ENCODE data around the gene ARMC3. TPM values are rescaled to one million over a fixed set of nuclear protein-coding genes. Genes with fewer than 3 reads are reported as not detected.
"Not testable (repeated sequence)": the region's sequence is repeated elsewhere in the genome, so short reads cannot be mapped to it uniquely, and the experiment has no call there.

Gene ARMC3
- total RNA-seq, 3 donors from 2014 or later, result not detected

DNA sequence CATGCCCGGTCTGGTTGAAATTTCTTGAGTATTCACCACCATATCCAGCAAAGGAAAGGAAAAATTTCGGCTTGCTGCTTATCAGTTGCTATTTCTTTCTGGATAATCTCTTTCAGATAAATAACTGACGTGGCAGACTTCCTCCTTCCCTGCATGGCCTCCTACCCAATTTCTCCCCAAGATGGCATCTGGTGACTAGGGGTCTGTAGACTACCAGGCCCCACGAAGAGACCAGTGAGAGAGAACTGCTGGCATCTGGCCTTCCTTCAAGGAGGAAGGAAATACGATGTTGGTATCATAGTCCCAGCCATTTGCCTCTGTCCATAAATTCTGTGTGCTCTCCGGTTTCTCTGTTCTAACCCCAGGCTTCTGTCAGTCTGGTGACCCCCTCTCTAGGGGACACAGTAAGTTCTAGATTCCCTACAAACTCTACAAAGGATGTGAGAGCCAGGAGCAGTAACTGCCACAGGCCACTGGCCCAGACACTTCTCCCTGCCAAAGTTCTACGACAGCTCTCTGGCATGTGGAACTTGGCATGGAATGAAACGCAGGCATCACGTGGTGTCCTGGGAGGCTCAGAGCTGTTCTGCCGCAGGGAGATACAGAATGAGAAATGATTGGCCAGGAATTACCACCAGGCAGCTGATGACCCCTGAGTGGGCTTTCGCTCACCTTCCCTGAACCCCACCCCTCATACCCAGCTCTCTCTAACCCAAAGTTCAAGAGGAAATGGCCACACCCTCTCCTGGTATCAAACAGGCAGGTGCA is 137.5 kb downstream of the ARMC3 start:
- Histone ChIP-seq H3K4me3 (no peak overlapping the region), H3K9me3 (no peaks in the 10 kb centered on the region), H3K4me1 (ENCODE audit: low read depth) (peaks cover 11% of the 10 kb centered on the region), H3K36me3 (ENCODE audit: low read depth) (no peaks in the 10 kb centered on the region)
- TF ChIP-seq, protein P1, sequence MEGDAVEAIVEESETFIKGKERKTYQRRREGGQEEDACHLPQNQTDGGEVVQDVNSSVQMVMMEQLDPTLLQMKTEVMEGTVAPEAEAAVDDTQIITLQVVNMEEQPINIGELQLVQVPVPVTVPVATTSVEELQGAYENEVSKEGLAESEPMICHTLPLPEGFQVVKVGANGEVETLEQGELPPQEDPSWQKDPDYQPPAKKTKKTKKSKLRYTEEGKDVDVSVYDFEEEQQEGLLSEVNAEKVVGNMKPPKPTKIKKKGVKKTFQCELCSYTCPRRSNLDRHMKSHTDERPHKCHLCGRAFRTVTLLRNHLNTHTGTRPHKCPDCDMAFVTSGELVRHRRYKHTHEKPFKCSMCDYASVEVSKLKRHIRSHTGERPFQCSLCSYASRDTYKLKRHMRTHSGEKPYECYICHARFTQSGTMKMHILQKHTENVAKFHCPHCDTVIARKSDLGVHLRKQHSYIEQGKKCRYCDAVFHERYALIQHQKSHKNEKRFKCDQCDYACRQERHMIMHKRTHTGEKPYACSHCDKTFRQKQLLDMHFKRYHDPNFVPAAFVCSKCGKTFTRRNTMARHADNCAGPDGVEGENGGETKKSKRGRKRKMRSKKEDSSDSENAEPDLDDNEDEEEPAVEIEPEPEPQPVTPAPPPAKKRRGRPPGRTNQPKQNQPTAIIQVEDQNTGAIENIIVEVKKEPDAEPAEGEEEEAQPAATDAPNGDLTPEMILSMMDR (IDR thresholded peaks at IDR 0.05), result no peak
- ATAC-seq, result peak; percentile 92
- DNase-seq, result peak; percentile 66 to 84 (median 73)
- intact Hi-C loops (cut with DNase I, micrococcal nuclease), result no loop called here

DNA sequence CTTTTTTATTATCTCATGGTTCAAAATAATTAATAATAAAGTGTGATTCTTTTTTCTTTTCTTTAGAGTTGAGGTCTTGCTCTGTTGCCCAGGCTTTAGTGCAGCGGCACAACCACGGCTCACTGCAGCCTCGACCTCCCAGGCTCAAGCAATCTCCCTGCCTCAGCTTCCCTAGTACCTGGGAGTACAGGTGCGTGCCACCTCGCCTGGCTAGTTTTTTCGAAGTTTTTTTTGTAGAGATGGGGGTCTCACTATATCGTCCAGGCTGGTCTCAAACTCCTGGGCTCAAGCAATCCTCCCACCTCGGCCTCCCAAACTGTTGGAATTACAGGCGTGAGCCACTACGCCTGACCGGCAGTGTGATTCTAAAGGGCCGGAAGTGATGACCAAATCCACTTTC is 139.5 kb downstream of the ARMC3 start:
- DNase-seq (no peak), ATAC-seq (no peak)
- H3K9me3 ChIP-seq, result no peaks in the 10 kb centered on the region
- no peaks in the 10 kb centered on the region for H3K36me3 ChIP-seq (ENCODE audit: low read depth)
- no peak overlapping the region for H3K4me3 ChIP-seq
- intact Hi-C loops (cut with DNase I, micrococcal nuclease), result no loop called here
- TF ChIP-seq, protein P1 (IDR thresholded peaks at IDR 0.05), result no peak
- peaks cover 11% of the 10 kb centered on the region for H3K4me1 ChIP-seq (ENCODE audit: low read depth)

DNA sequence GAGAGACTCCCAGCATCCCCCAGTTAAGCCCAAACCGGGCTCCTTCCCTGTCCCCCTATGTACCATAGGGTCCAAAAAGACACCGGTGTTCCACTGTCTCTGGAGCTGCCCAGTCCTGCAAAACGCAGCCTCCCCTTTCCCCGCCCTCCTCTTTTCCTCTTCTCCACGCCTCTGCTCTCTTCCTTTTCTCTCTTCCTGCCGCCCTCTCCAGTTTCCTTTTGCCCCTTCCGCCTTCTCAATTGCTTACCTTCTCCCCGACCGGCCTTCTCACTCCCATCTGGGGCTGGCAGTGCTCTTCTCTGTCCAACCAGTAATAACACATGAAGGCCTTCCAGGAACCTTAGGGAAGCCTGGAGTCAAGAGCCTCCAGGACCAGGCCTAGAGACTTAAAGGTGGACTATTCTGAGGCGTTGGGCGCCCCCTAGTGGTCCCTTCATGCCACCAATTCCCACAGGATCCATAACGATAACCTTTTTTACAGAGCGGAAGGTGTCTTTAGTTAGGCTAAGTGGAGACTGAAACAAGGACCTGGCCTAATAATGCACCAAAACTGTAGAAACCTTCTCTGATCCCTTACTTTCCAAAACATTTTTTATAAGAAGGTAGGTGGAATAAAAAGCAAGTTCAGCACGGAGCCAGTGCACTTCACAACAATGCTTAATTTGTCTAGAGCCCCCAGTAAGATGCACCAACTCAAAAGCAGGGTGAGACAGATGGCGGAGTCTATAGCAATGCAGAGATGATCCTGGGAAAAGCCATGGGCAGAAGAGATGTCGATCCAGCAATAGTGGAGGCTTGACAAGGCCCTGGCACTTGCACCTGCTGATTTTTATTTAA is 140.3 kb downstream of the ARMC3 start:
- intact Hi-C loops (cut with DNase I, micrococcal nuclease), result no loop called here
- Histone ChIP-seq H3K36me3 (ENCODE audit: low read depth) (no peaks in the 10 kb centered on the region), H3K9me3 (no peaks in the 10 kb centered on the region), H3K4me3 (no peak overlapping the region), H3K4me1 (ENCODE audit: low read depth) (peaks cover 11% of the 10 kb centered on the region)
- ATAC-seq (peak; percentile 80), DNase-seq (peak; percentile 64 to 95 (median 78))
- TF ChIP-seq, protein P1 (IDR thresholded peaks at IDR 0.05), result peak; percentile 69

DNA sequence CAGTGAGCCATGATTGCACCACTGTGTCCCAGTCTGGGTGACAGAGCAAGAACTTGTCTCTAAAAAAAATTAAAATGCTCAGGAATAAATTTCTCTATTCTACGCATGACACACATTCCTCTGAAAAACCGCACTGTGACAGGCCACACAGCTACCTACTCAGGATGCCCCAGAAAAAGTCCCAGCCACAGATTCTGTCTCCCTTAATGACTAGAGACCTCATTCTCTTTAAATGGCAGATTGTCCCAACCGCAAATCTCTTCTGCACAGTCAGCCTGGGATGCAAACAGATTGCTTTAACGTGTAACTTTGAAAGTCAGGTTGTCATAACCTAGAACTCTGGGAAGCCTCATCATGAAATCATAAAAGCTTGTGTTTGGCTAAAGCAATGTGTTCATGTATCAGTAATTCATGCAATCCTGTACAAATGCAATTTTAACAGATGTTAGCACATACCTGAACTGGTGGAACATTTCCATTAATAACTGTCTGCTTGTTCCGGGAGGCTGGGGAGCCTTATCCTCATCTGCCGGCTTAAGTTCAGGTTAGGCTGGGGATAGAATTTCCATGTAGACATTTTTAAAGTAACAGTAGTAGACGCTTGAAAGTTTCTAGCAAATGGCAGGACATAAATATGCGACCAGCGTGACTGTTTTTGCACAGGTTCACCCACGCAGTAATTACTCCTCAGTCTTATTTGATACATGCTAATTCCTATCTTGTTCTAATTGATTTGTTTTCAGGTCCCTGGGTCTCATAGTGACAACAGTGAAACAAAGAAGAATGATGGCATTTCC is 141.4 kb downstream of the ARMC3 start:
- ATAC-seq (no peak), DNase-seq (no peak)
- intact Hi-C loops (cut with DNase I, micrococcal nuclease), result no loop called here
- no peak overlapping the region for H3K4me3 ChIP-seq
- no peaks in the 10 kb centered on the region for H3K9me3 ChIP-seq
- TF ChIP-seq, protein P1 (IDR thresholded peaks at IDR 0.05), result no peak
- peaks cover 11% of the 10 kb centered on the region for H3K4me1 ChIP-seq (ENCODE audit: low read depth)
- H3K36me3 ChIP-seq (ENCODE audit: low read depth), result no peaks in the 10 kb centered on the region

DNA sequence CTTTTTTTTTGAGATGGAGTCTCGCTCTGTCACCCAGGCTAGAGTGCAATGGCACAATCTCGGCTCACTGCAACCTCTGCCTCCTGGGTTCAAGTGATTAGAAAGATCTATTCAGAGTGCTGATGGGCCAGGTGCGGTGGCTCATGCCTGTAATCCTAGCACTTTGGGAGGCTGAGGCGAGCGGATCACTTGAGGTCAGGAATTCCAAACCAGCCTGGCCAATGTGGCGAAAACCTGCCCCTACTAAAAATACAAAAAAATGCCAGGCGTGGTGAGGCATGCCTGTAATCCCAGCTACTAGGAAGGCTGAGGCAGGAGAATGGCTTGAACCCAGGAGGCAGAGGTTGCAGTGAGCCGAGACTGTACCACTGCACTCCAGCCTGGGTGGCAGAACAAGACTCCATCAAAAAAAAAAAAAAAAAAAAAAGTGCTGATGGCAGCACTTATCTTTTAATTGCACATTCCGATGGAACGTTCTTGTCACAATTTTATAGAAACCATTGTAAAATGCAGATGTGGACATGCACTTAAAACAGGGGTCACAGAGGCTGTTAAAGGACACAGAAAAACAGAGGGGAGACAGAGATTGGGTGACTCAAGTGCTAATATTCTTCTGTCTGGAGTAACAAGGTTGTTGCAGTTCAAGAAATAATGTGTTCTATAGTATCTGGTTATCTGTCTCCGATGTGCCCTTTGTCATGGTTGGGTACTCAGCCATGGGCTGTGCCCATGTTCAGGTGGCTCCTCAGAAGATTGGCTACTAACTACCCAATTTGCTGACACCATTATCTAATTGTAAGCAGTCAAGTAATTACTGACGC is 142.4 kb downstream of the ARMC3 start:
- H3K4me3 ChIP-seq; H3K9me3 ChIP-seq; H3K36me3 ChIP-seq (ENCODE audit: low read depth); intact Hi-C loops (cut with DNase I, micrococcal nuclease); H3K4me1 ChIP-seq (ENCODE audit: low read depth); DNase-seq; ATAC-seq: not testable (repeated sequence)

Measured in mucosa of descending colon (tissue), 3 donors.